Cardiac muscle cell (in vitro differentiated cells and primary cell): ENCODE data around the gene SLC9A4. TPM values are rescaled to one million over a fixed set of nuclear protein-coding genes. Genes with fewer than 3 reads are reported as not detected.

Source experiments
- DNase-seq, 2 donors: peaks; one replicate each; pipeline versions ENCODE4 v3.0.0 to v3.0.0-alpha.2; 2010 to 2017; ENCODE audit warnings: low read depth in 1 of 2, low spot score in 1 of 2
- H3K27ac ChIP-seq: fragments of 200-600 bp; sonication (generic); 2 replicates; pipeline ENCODE4 v1.5.1; 2016
- H3K27me3 ChIP-seq: fragments of 200-600 bp; sonication (generic); 2 replicates; pipeline ENCODE4 v1.6.0; 2016; ENCODE audit warnings: control low read depth
- H3K36me3 ChIP-seq: fragments of 200-600 bp; sonication (generic); 2 replicates; pipeline ENCODE4 v1.5.1; 2016; ENCODE audit warnings: control low read depth
- H3K4me1 ChIP-seq: fragments of 200-600 bp; sonication (generic); 2 replicates; pipeline ENCODE4 v1.8.1; 2017; ENCODE audit warnings: low read depth, mild to moderate bottlenecking, mixed run types
- H3K4me3 ChIP-seq: fragments of 200-600 bp; sonication (generic); 2 replicates; pipeline ENCODE4 v1.5.1; 2016; ENCODE audit warnings: mild to moderate bottlenecking
- H3K9me3 ChIP-seq: fragments of 200-600 bp; sonication (generic); 2 replicates; pipeline ENCODE4 v1.5.1; 2017; ENCODE audit warnings: low read depth, mild to moderate bottlenecking, control low read depth
- polyA plus RNA-seq: library from polyadenylated mRNA; unstranded; fragments of >200 nt; fragmentation: Nextera tagmentation; extraction: Ambion mirVana; gene quantifications from 2 replicates; pipeline ENCODE4 v1.2.1, GENCODE V29; 2016
- total RNA-seq: library from RNA; depleted of rRNA; stranded (reverse); fragments of >200 nt; gene quantifications from 2 replicates; pipeline ENCODE4 v1.2.3, GENCODE V29; 2016
- TF ChIP-seq, protein P1 (sequence below): IDR thresholded peaks from 2 replicates; pipeline ENCODE4 v1.5.1; 2012; ENCODE audit warnings: low read depth, mild to moderate bottlenecking, low read length

The SLC9A4 gene
- total and polyA plus RNA-seq, 2 experiments from 2014 or later = 0.17 TPM; not detected in 1

DNA sequence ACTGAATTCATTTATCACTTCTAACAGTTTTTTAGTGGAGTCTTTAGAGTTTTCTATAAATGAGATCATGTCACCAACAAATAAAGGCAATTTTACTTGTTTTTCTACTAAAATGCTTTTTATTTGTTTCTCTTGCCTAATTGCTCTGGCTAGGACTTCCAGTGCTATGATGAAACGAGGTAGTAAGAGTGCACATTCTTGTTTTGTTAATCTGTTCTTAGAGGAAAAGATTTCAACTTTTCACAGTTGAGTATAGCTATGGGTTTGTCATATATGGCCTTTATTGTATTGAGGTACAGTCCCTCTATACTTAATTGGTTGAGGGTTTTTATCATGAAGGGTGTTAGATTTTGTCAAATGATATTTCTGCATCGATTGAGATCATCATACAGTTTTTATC lies 44.5 kb upstream of the SLC9A4 start:
- DNase-seq = peak in 1 of 2 donors; percentile 8
- no peaks in the 10 kb centered on the region for H3K9me3 ChIP-seq
- H3K4me3 ChIP-seq = no peak overlapping the region
- H3K27me3 ChIP-seq = no peaks in the 10 kb centered on the region
- H3K27ac ChIP-seq = no peak overlapping the region
- no peaks in the 10 kb centered on the region for H3K36me3 ChIP-seq
- no peaks in the 10 kb centered on the region for H3K4me1 ChIP-seq
- TF ChIP-seq, protein P1, sequence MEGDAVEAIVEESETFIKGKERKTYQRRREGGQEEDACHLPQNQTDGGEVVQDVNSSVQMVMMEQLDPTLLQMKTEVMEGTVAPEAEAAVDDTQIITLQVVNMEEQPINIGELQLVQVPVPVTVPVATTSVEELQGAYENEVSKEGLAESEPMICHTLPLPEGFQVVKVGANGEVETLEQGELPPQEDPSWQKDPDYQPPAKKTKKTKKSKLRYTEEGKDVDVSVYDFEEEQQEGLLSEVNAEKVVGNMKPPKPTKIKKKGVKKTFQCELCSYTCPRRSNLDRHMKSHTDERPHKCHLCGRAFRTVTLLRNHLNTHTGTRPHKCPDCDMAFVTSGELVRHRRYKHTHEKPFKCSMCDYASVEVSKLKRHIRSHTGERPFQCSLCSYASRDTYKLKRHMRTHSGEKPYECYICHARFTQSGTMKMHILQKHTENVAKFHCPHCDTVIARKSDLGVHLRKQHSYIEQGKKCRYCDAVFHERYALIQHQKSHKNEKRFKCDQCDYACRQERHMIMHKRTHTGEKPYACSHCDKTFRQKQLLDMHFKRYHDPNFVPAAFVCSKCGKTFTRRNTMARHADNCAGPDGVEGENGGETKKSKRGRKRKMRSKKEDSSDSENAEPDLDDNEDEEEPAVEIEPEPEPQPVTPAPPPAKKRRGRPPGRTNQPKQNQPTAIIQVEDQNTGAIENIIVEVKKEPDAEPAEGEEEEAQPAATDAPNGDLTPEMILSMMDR = no peak

DNA sequence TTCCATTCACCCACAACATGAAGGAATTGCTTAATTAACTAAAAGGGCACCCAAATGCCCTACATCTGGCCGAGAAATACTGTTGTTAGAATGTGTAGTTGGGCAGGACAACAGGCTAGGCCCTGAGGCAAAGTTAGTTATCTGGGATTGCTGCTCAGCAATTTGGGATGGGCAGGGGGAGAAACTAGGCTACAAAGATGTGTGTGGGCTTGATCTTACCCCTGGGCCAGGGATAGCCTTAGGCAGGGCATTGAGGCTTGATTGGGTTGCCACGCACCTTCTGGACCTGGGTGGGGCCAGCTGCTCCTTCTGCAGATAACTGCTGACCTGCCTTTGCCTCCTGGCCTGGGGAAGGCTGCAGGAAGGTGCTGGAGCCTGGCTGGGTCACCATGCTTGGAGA lies 40.6 kb upstream of the SLC9A4 start:
- TF ChIP-seq, protein P1 = no peak
- DNase-seq = no peak

DNA sequence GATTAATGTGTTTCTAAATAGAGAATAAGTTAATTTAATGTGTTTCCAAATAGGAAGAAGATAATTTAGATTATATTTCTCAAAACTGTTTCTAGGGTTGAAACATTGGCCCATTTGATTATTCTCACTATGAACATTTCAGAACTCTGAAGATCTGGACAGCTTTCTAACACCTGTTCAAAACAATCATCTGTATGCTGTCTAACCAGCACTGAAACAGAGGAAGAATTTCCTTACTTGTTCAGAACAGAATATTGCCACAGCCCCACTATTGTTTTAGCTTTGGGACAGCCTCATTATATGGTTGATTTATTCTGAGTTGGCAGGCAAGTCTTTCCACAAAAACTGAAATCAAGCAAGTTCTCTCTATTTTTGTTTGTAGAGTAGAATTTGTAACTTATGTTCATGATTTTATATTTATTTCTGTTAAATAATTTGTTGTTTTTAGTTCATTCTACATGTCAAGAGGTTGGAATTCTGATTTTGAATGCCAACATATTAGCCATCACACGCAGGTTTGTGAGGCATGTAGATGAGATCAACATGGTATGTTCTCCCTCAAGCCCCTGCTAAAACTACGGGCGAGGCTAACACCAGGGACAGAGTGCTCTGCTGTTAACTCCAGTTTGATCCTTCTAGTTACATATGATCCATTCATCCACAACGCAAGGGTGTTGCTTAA lies 38.9 kb upstream of the SLC9A4 start:
- Histone ChIP-seq H3K4me3 (no peak overlapping the region), H3K27ac (no peak overlapping the region), H3K9me3 (no peaks in the 10 kb centered on the region), H3K36me3 (no peaks in the 10 kb centered on the region), H3K27me3 (no peaks in the 10 kb centered on the region), H3K4me1 (no peaks in the 10 kb centered on the region)
- TF ChIP-seq, protein P1 = no peak
- no peak for DNase-seq

More for the DNA sequence above, 40.6 kb upstream of the SLC9A4 start:
- Histone ChIP-seq H3K4me3 (no peak overlapping the region), H3K27ac (no peak overlapping the region), H3K9me3 (no peaks in the 10 kb centered on the region), H3K36me3 (no peaks in the 10 kb centered on the region), H3K27me3 (no peaks in the 10 kb centered on the region), H3K4me1 (no peaks in the 10 kb centered on the region)

DNA sequence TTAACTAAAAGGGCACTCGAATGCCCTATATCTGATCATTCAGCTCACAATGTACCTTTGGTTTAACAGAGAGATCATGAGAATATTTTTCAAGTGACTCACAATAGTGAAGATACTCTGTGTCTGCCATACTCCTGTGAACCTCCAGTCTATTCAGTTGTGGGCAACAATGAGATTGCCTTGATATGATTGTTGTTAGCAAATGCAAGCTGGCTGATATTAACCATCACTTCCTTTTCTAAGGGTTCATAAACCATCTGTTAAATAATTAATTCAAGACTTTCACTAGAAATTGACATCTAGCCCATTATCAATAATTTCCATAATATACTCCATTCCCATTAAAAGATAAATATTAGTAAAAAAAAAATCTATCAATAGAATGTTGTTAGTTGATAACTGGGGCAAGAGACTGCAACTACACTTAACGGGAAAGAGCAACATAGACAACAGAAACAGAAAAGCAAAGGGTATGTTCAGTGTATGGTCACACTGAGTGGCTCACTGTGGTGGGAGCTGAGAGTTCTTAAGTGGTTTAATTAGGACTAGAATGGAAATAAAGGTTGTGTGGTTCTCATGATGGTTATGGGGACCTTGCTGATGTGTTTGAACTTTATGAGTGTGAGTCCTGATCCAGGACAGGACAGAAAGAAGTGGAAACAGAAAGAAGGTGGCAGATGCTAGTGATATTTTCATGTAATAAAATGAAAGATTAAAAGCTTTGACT lies 38.2 kb upstream of the SLC9A4 start:
- no peaks in the 10 kb centered on the region for H3K36me3 ChIP-seq
- no peak overlapping the region for H3K4me3 ChIP-seq
- DNase-seq = no peak
- H3K4me1 ChIP-seq = no peaks in the 10 kb centered on the region
- no peaks in the 10 kb centered on the region for H3K27me3 ChIP-seq
- H3K27ac ChIP-seq = no peak overlapping the region
- no peaks in the 10 kb centered on the region for H3K9me3 ChIP-seq
- TF ChIP-seq, protein P1 = no peak

DNA sequence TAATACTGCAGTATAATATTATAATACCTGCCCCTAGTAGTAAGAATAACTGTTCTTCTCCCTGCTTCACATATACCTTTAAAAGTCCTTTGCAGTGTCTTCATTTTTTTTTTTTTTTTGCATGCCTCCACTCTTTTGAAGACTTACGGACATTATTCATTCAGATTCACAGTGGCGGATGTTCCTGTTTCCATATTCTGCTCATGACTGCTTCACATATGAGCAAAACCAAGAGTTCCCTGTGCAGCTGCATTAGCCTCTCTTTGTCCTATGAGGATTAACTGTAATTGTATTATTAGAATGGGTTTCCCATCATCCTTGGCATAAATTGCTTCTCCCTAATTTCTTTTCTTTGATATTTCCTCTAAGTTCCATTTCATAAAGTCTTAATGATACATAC lies 37.3 kb upstream of the SLC9A4 start:
- Histone ChIP-seq H3K27me3 (no peaks in the 10 kb centered on the region), H3K27ac (no peak overlapping the region), H3K4me1 (no peaks in the 10 kb centered on the region), H3K36me3 (no peaks in the 10 kb centered on the region), H3K4me3 (no peak overlapping the region), H3K9me3 (no peaks in the 10 kb centered on the region)
- DNase-seq = no peak
- TF ChIP-seq, protein P1 = no peak
